Measurements from ENCODE around the gene SEMA5A. TPM values are rescaled to one million over a fixed set of nuclear protein-coding genes. Genes with fewer than 3 reads are reported as not detected.

Gene SEMA5A
- polyA plus RNA-seq, 1 donor from 2014 or later: 3.2 TPM

DNA sequence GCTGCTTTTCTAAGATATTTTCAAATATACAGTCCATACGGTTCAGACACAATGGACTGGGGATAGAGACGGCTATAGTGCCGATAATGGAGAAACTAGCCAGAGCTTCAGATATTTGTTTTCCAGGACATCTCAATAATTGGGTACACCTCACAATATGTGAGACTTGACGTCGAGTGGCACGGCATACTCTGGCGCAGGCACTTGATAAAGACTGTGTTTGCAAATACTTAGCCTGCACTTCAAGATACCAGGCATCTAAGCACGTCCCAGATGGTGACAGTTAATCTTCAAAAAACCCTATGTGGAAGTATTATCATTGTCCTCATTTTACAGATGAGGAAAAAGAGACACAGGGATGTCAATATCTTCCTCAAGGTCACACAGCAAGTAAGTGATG lies 48.5 kb downstream of the SEMA5A start:
- Histone ChIP-seq H2AFZ (ENCODE audit: low read depth, low read length) (no peak overlapping the region), H3K27me3 (ENCODE audit: insufficient read depth, low read depth, low read length) (no peaks in the 10 kb centered on the region), H4K20me1 (ENCODE audit: insufficient read depth) (no peaks in the 10 kb centered on the region), H3K9ac (ENCODE audit: low read length) (no peak overlapping the region), H3K9me3 (ENCODE audit: low read length) (no peaks in the 10 kb centered on the region), H3K36me3 (ENCODE audit: insufficient read depth, low read length) (no peaks in the 10 kb centered on the region), H3F3A (ENCODE audit: insufficient read depth, low read length, poor library complexity, severe bottlenecking) (no peaks in the 10 kb centered on the region), H3K4me3 (ENCODE audit: low read length) (no peak overlapping the region), H3K27ac (ENCODE audit: low read length) (no peak overlapping the region), H3K4me2 (ENCODE audit: low read length) (no peak overlapping the region), H3K79me2 (replicated peaks; ENCODE audit: insufficient read depth, low read length) (no peaks in the 10 kb centered on the region), H3K9me2 (ENCODE audit: insufficient read depth, low read length) (no peaks in the 10 kb centered on the region)
- TF ChIP-seq CTCF (IDR thresholded peaks at IDR 0.05; ENCODE audit: poor library complexity, severe bottlenecking) (no peak), EP300 (conservative IDR thresholded peaks at IDR 0.05; ENCODE audit: poor library complexity, severe bottlenecking) (no peak), POLR2AphosphoS5 (IDR thresholded peaks at IDR 0.05) (no peak), EZH2 (IDR thresholded peaks at IDR 0.05; ENCODE audit: borderline replicate concordance, insufficient read depth, low read length, poor library complexity, severe bottlenecking) (no peak), MXI1 (conservative IDR thresholded peaks at IDR 0.05; ENCODE audit: poor library complexity, severe bottlenecking) (no peak), REST (IDR thresholded peaks at IDR 0.05; ENCODE audit: borderline replicate concordance) (no peak), SMC3 (conservative IDR thresholded peaks at IDR 0.05; ENCODE audit: poor library complexity) (no peak), TAF1 (IDR thresholded peaks at IDR 0.05; ENCODE audit: low read depth) (no peak), RAD21 (conservative IDR thresholded peaks at IDR 0.05) (no peak)

DNA sequence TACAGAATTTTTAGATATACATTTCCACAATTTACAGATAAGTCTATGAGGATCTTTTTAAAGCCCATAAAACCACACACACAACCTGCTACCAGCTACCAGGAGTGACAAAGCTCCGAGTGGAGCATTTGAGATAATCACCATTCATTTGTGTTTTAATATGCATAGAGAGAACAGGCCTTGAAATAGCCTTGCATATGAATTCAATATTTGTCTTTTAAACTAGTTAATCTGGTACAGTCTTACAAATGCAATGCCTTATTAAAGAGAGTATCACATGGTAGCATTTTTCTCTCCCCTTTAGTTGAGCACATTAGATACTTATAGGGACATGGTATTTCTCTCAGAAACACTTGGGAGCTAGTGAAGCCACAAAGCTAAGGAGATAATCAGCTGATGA lies 49.1 kb downstream of the SEMA5A start:
- Histone ChIP-seq H3K27ac (ENCODE audit: low read length) (no peak overlapping the region), H3K9me3 (ENCODE audit: low read length) (no peaks in the 10 kb centered on the region), H3K9ac (ENCODE audit: low read length) (no peak overlapping the region), H3K27me3 (ENCODE audit: insufficient read depth, low read depth, low read length) (no peaks in the 10 kb centered on the region), H3K4me2 (ENCODE audit: low read length) (no peak overlapping the region), H3F3A (ENCODE audit: insufficient read depth, low read length, poor library complexity, severe bottlenecking) (no peaks in the 10 kb centered on the region), H2AFZ (ENCODE audit: low read depth, low read length) (no peak overlapping the region), H3K79me2 (replicated peaks; ENCODE audit: insufficient read depth, low read length) (no peaks in the 10 kb centered on the region), H3K36me3 (ENCODE audit: insufficient read depth, low read length) (no peaks in the 10 kb centered on the region), H3K9me2 (ENCODE audit: insufficient read depth, low read length) (no peaks in the 10 kb centered on the region), H4K20me1 (ENCODE audit: insufficient read depth) (no peaks in the 10 kb centered on the region), H3K4me3 (ENCODE audit: low read length) (no peak overlapping the region)
- TF ChIP-seq EP300 (conservative IDR thresholded peaks at IDR 0.05; ENCODE audit: poor library complexity, severe bottlenecking): no peak
- TF ChIP-seq SMC3 (conservative IDR thresholded peaks at IDR 0.05; ENCODE audit: poor library complexity): no peak
- no peak for TF ChIP-seq REST (IDR thresholded peaks at IDR 0.05; ENCODE audit: borderline replicate concordance)
- no peak for TF ChIP-seq MXI1 (conservative IDR thresholded peaks at IDR 0.05; ENCODE audit: poor library complexity, severe bottlenecking)
- TF ChIP-seq EZH2 (IDR thresholded peaks at IDR 0.05; ENCODE audit: borderline replicate concordance, insufficient read depth, low read length, poor library complexity, severe bottlenecking): no peak
- no peak for TF ChIP-seq RAD21 (conservative IDR thresholded peaks at IDR 0.05)
- TF ChIP-seq TAF1 (IDR thresholded peaks at IDR 0.05; ENCODE audit: low read depth): no peak
- TF ChIP-seq CTCF (IDR thresholded peaks at IDR 0.05; ENCODE audit: poor library complexity, severe bottlenecking): no peak
- TF ChIP-seq POLR2AphosphoS5 (IDR thresholded peaks at IDR 0.05): no peak
